Thymus (tissue), 11 donors: Measurements from ENCODE around the gene CYP26B1. TPM values are rescaled to one million over a fixed set of nuclear protein-coding genes. Genes with fewer than 3 reads are reported as not detected.
A peak's percentile ranks its signal among the peaks of the same experiment; 100 is the strongest.

ENCODE experiments used
- DNase-seq, 9 donors: peaks; one replicate each; pipeline ENCODE4 v3.0.0-alpha.2; 2013; ENCODE audit warnings: low spot score in 9 of 9, low read depth in 6 of 9, missing footprints in 1 of 9
- H3K27ac ChIP-seq, 2 donors: one replicate each; pipeline ENCODE4 v1.5.1; 2013; ENCODE audit warnings: control low read depth in 1 of 2, low read depth in 1 of 2, low read length in 1 of 2, mild to moderate bottlenecking in 1 of 2, moderate library complexity in 1 of 2
- H3K27me3 ChIP-seq, 2 donors: one replicate each; pipeline ENCODE4 v1.5.1; 2013; ENCODE audit warnings: low read length in 1 of 2; ENCODE audit not compliant: control insufficient read depth in 2 of 2, insufficient read depth in 1 of 2
- H3K36me3 ChIP-seq, 2 donors: one replicate each; pipeline ENCODE4 v1.5.1; 2013; ENCODE audit warnings: low read length in 1 of 2, mild to moderate bottlenecking in 1 of 2, moderate library complexity in 1 of 2; ENCODE audit not compliant: control insufficient read depth in 2 of 2, insufficient read depth in 2 of 2
- H3K4me1 ChIP-seq, 2 donors: one replicate each; pipeline ENCODE4 v1.5.1; 2013; ENCODE audit warnings: low read length in 2 of 2; ENCODE audit not compliant: control insufficient read depth in 2 of 2, insufficient read depth in 2 of 2
- H3K4me3 ChIP-seq, 2 donors: one replicate each; pipeline ENCODE4 v1.5.1; 2013; ENCODE audit warnings: low read length in 2 of 2, control low read depth in 1 of 2, mild to moderate bottlenecking in 1 of 2
- H3K9me3 ChIP-seq, 2 donors: one replicate each; pipeline ENCODE4 v1.5.1; 2013; ENCODE audit warnings: low read length in 1 of 2, mild to moderate bottlenecking in 1 of 2; ENCODE audit not compliant: control insufficient read depth in 2 of 2, insufficient read depth in 1 of 2
- WGBS: extraction: QIAGEN DNeasy Blood & Tissue Kit; methylation state at CpG from one replicate; pipeline ENCODE4 v1.1.7; 2013; 5-methylcytosine and 5-hydroxymethylcytosine counted together
- polyA plus RNA-seq: library from polyadenylated mRNA; stranded (reverse); fragments of 200-250 nt; gene quantifications from one replicate; pipeline ENCODE4 v1.2.3, GENCODE V29; 2013
- total RNA-seq: library from RNA; stranded (reverse); fragments of 120-200 nt; gene quantifications from one replicate; pipeline ENCODE4 v1.2.4, GENCODE V29; 2013
- donor health status: healthy.

The CYP26B1 gene
- total and polyA plus RNA-seq, 2 donors = 5.6 to 10.3 TPM

DNA sequence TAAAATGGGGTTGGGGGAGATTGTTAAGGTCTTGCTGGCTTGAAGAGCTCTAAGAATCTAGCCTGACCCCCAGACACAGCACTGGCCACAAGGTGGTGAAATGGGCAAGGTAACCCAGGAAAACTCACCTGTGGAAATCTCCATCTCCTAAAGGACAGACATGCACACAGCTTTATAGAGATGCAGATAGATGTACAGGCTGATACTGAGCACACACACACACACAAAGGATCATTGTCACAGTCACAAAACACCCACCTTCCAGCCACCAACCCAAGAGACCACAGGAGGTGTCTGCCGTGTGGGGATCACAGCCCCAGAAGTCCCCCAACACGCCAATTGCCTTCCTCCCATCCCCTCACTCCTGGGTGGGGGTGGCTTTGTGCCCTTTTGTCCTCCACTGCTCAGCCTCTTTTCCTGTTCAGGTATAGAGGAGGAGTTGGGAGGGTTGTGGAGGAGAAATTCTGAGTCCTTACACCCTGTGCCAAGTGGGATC is 3.2 kb upstream of the CYP26B1 start:
- Histone ChIP-seq H3K4me3 (no peak overlapping the region), H3K9me3 (peaks cover 8 to 14% of the 10 kb centered on the region in 2 donors), H3K36me3 (no peaks in the 10 kb centered on the region), H3K27ac (no peak overlapping the region), H3K4me1 (no peaks in the 10 kb centered on the region), H3K27me3 (peaks cover 51 to 70% of the 10 kb centered on the region in 2 donors)
- no peak for DNase-seq
- 70% methylated on average over 2 of the region's 2 CpGs for WGBS

- Histone ChIP-seq H3K27me3 (peaks cover 57 to 76% of the 10 kb centered on the region in 2 donors), H3K9me3 (peaks cover 8 to 15% of the 10 kb centered on the region in 2 donors), H3K36me3 (no peaks in the 10 kb centered on the region), H3K4me1 (peaks cover 0 to 1% of the 10 kb centered on the region in 2 donors), H3K27ac (no peak overlapping the region), H3K4me3 (no peak overlapping the region)
- DNase-seq = peak in 6 of 9 donors; percentile 9 to 49 (median 23)
- 7% methylated on average over 28 of the region's 28 CpGs for WGBS
Measured at GRCh38 chr2:72150157-72150860, 2.6 kb upstream of the CYP26B1 start.

DNA sequence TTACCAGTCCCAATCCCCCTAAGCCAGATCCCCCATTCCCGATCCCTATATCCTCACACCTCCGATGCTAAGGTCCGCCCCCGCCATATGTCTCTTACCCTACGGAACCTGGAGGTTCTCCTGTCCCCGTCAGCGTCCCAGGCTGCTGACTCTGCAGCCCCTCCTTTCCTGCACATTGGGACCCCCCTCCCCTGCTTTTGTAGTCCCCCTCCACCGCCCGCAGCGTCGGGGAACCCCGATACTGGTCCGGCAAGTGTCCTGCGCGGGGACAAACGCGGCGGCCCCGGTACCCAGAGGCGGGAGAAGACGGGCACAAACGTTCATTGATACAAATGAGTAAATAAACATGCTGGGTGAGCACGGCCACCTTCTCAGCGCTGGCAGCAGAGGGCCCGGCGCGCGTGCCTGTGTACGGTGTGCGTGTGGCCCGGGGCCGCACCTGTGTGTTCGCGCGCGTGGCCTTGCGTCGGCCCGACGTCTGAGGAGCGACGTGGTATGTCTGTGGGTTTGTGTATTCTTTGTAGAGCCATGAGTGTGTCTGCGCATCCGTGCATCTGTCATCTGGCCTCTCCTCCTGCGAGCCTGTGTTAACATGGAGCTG is 2.0 kb upstream of the CYP26B1 start:
- Histone ChIP-seq H3K4me3 (no peak overlapping the region), H3K27ac (no peak overlapping the region), H3K36me3 (no peaks in the 10 kb centered on the region), H3K9me3 (peaks cover 9 to 15% of the 10 kb centered on the region in 2 donors), H3K4me1 (peaks cover 0 to 3% of the 10 kb centered on the region in 2 donors), H3K27me3 (peaks cover 64 to 83% of the 10 kb centered on the region in 2 donors)
- WGBS = 2% methylated on average over 45 of the region's 45 CpGs
- DNase-seq = no peak

DNA sequence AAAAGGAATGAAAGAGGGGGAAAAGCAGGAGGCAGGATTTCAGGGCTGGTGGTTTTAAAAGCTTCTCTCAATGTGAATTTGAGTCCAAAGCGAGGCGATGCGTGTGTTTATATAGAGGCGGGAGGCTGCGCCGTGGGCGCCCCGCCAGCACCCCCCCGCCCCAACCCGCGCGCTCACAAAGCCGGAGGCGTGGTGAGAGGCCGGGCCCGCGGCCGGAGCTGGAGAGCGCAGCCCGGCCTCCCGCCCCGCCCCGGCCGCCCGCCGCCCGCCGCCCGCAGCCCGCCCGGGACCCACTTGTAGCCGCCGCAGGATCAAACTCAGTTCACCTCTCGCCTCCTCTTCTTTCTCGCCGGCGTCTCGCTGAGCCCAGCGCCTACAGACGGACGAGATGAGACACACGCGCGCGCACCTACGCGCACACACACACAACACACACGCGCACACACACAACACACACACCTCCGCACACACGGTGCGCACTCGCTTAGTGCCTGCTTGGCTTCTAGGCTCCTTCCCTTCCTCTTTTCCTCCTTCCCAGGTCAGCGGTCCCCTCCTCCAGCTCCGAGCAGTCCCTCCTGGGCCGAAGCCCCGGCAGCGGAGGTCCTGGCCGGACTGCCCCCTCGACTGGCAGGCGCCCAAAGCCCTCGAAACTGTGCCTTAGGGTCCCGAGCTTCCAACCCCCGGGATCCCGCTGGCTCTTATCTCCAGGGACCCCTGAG is 1.3 kb upstream of the CYP26B1 start:
- Histone ChIP-seq H3K27me3 (peaks cover 71 to 85% of the 10 kb centered on the region in 2 donors), H3K9me3 (peaks cover 9 to 15% of the 10 kb centered on the region in 2 donors), H3K4me3 (peak overlapping the region; percentile 13 to 21), H3K27ac (no peak overlapping the region), H3K36me3 (no peaks in the 10 kb centered on the region), H3K4me1 (peaks cover 0 to 3% of the 10 kb centered on the region in 2 donors)
- 1% methylated on average over 65 of the region's 65 CpGs for WGBS
- no peak for DNase-seq

DNA sequence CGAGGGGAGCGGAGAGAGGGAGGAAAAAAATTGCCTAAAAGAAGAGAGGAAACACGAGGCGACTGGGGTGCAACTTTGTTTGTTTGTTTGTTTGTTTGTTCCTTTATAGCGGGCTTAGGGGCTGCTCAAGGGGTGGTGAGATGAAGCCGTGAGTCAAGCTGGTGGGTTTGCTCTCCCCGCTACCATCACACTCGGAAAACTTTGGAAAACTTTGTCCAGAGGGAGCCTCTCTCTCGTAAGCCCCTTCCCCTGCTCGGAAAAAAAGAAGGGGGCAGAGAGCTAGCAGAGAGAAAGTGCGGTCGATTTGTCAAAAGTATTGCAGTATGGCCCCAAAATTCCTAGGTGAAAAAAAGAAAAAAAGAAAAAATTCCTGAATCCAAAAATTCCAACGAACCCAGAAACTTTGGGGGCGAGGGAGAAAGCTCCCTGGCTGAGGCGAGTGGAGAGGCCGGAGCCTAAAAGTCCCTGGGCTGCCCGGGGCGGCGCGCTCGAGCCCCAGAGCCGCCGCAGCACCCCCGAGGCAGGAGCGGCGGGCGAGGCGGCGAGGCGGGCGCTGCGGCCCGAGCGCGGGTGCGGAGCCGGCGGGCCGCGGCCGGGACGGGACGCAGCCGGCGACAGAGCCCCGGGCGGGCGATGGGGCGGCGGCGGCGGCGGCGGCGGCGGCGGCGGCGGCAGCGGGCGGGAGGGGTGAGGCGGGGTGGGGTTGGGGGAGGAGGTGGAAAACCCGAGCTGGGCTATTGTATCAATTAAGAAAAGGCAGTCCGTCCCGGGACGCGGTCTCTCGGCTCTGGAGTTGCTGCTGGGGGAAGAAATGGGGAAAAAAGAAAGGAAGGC is 558 bp upstream of the CYP26B1 start:
- WGBS = 3% methylated on average over 68 of the region's 68 CpGs
- no peak for DNase-seq
- Histone ChIP-seq H3K4me3 (peak overlapping the region; percentile 20 to 21), H3K36me3 (no peaks in the 10 kb centered on the region), H3K27ac (no peak overlapping the region), H3K9me3 (peaks cover 9 to 15% of the 10 kb centered on the region in 2 donors), H3K27me3 (peaks cover 78 to 90% of the 10 kb centered on the region in 2 donors), H3K4me1 (peaks cover 0 to 3% of the 10 kb centered on the region in 2 donors)

GRCh38 chr2:72146347-72147302 is 1.0 kb downstream of the CYP26B1 start:
- peaks cover 9 to 15% of the 10 kb centered on the region in 2 donors for H3K9me3 ChIP-seq
- H3K4me1 ChIP-seq = peaks cover 3 to 7% of the 10 kb centered on the region in 2 donors
- no peak for DNase-seq
- peak overlapping the region; percentile 18 to 30 for H3K4me3 ChIP-seq
- H3K27ac ChIP-seq = no peak overlapping the region
- WGBS = 13% methylated on average over 58 of the region's 58 CpGs
- peaks cover 94 to 96% of the 10 kb centered on the region in 2 donors for H3K27me3 ChIP-seq
- no peaks in the 10 kb centered on the region for H3K36me3 ChIP-seq

DNA sequence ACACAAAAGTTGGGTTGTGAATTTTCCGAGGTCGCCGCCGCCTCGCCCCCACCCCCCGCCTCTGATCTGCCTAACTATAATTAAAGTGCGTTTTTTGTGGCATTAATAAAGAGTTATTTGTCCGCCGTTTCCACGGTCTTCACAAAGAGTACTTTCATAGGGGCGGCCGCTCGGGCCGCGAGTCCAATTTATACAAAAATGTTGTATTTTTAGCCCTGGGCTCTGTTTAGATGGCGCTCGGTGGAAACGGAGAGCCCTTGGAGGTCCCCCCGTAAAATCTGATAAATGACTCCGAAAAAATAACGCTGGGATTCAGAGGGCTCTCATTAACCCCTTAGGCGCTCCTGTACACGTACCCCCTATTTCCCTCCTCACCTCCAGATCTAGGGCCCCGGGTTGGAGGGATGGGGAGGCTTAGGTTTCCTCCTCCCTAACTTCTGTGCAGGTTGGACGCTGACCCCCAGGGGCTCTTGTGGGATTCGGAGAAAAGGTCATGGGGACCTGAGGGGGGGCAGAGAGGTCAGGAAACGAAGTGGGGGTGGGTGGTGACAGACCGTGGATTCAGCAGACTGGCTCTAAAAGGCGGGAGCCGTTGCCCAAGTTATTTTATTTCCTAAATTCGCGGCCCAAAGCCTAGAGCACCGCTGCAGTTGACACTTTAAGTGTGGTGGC is 1.9 kb downstream of the CYP26B1 start:
- H3K27ac ChIP-seq = peak overlapping the region in 1 of 2 donors; percentile 40
- 5% methylated on average over 33 of the region's 33 CpGs for WGBS
- no peaks in the 10 kb centered on the region for H3K36me3 ChIP-seq
- peaks cover 9 to 15% of the 10 kb centered on the region in 2 donors for H3K9me3 ChIP-seq
- H3K4me3 ChIP-seq = peak overlapping the region in 1 of 2 donors; percentile 20
- peaks cover 93 to 95% of the 10 kb centered on the region in 2 donors for H3K27me3 ChIP-seq
- DNase-seq = no peak
- peaks cover 3 to 7% of the 10 kb centered on the region in 2 donors for H3K4me1 ChIP-seq
